WTC11 (cell line): ENCODE results near the gene DNAJC5G. TPM values are rescaled to one million over a fixed set of nuclear protein-coding genes. Genes with fewer than 3 reads are reported as not detected.

Experiments
- ATAC-seq: fragments of 200-7000 bp; cut with Tn5 transposase; 2 replicates; pipeline ENCODE4 v1.10.0; 2021; ENCODE audit warnings: mild to moderate bottlenecking, moderate library complexity
- CTCF ChIA-PET: fragments of 300-600 bp; sonication (Branson Sonifier 250); formaldehyde crosslinking; loops from one replicate; lab custom pipeline; 2021; ENCODE audit warnings: antibody characterized with exemption; lab: Charles Lee
- POLR2A ChIA-PET: fragments of 350-600 bp; sonication (Branson Sonifier 250); formaldehyde crosslinking; loops from one replicate; lab custom pipeline; 2021; ENCODE audit warnings: antibody characterized with exemption; lab: Charles Lee
- DNase-seq: peaks from one replicate; pipeline ENCODE4 v3.0.0; 2021; ENCODE audit warnings: low spot score
- H3K27ac Mint-ChIP-seq: 2 replicates; pipeline ENCODE4 v1.8.0; 2021; ENCODE audit warnings: mixed read lengths
- H3K27me3 Mint-ChIP-seq: 2 replicates; pipeline ENCODE4 v1.8.0; 2021; ENCODE audit warnings: low read depth, mild to moderate bottlenecking, moderate library complexity, mixed read lengths
- H3K36me3 Mint-ChIP-seq: 2 replicates; pipeline ENCODE4 v1.8.0; 2021; ENCODE audit warnings: mixed read lengths
- H3K4me1 Mint-ChIP-seq: 2 replicates; pipeline ENCODE4 v1.8.0; 2022; ENCODE audit warnings: mixed read lengths
- H3K4me3 Mint-ChIP-seq: 2 replicates; pipeline ENCODE4 v1.8.0; 2021; ENCODE audit warnings: mild to moderate bottlenecking, moderate library complexity, mixed read lengths
- H3K9me3 Mint-ChIP-seq: 2 replicates; pipeline ENCODE4 v1.8.0; 2021; ENCODE audit warnings: mixed read lengths
- AR ChIP-seq: fragments of 250-450 bp; sonication (Bioruptor Pico); IDR thresholded peaks from 2 replicates; pipeline ENCODE4 v1.9.0; 2021; ENCODE audit warnings: mild to moderate bottlenecking
- ARID4B ChIP-seq: sonication (generic); formaldehyde crosslinking; IDR thresholded peaks from 2 replicates; pipeline ENCODE4 v1.8.0; 2023; ENCODE audit warnings: missing genetic modification reagents, mild to moderate bottlenecking, borderline replicate concordance
- ATF2 ChIP-seq: sonication (generic); formaldehyde crosslinking; IDR thresholded peaks from 2 replicates; pipeline ENCODE4 v1.8.1; 2022; ENCODE audit warnings: low read depth, missing genetic modification reagents, borderline replicate concordance
- ATF6 ChIP-seq: sonication (generic); formaldehyde crosslinking; IDR thresholded peaks from 2 replicates; pipeline ENCODE4 v1.8.1; 2023; ENCODE audit warnings: mild to moderate bottlenecking, missing genetic modification reagents
- CBFB ChIP-seq: sonication (generic); formaldehyde crosslinking; IDR thresholded peaks from 2 replicates; pipeline ENCODE4 v1.8.1; 2022; ENCODE audit warnings: mild to moderate bottlenecking, low read depth, missing genetic modification reagents
- E2F4 ChIP-seq: sonication (generic); formaldehyde crosslinking; IDR thresholded peaks from 2 replicates; pipeline ENCODE4 v1.8.1; 2022; ENCODE audit warnings: low read depth, mild to moderate bottlenecking, moderate library complexity, missing genetic modification reagents, borderline replicate concordance
- FOXP4 ChIP-seq: sonication (generic); formaldehyde crosslinking; IDR thresholded peaks from 2 replicates; pipeline ENCODE4 v1.8.0; 2022; ENCODE audit warnings: mild to moderate bottlenecking, missing genetic modification reagents
- GTF2I ChIP-seq: fragments of 250-450 bp; sonication (Bioruptor Pico); conservative IDR thresholded peaks from 2 replicates; pipeline ENCODE4 v1.4.0; 2021; ENCODE audit warnings: mild to moderate bottlenecking
- HMGXB4 ChIP-seq: sonication (generic); formaldehyde crosslinking; IDR thresholded peaks from 2 replicates; pipeline ENCODE4 v1.8.1; 2023; ENCODE audit warnings: mild to moderate bottlenecking, moderate library complexity, missing genetic modification reagents
- JAZF1 ChIP-seq: fragments of 250-450 bp; sonication (Bioruptor Pico); IDR thresholded peaks from 2 replicates; pipeline ENCODE4 v1.9.0; 2021; ENCODE audit warnings: moderate library complexity, mild to moderate bottlenecking, inconsistent platforms
- KAT7 ChIP-seq: sonication (generic); formaldehyde crosslinking; IDR thresholded peaks from 2 replicates; pipeline ENCODE4 v1.8.1; 2023; ENCODE audit warnings: missing genetic modification reagents, mild to moderate bottlenecking, borderline replicate concordance
- MXD4 ChIP-seq: fragments of 250-450 bp; sonication (Bioruptor Pico); IDR thresholded peaks from 2 replicates; pipeline ENCODE4 v1.8.0; 2021; ENCODE audit warnings: mild to moderate bottlenecking, moderate library complexity, borderline replicate concordance
- PREB ChIP-seq: sonication (generic); formaldehyde crosslinking; IDR thresholded peaks from 2 replicates; pipeline ENCODE4 v1.8.1; 2022; ENCODE audit warnings: mild to moderate bottlenecking, missing genetic modification reagents, moderate library complexity, borderline replicate concordance
- SMAD4 ChIP-seq: sonication (generic); formaldehyde crosslinking; IDR thresholded peaks from 2 replicates; pipeline ENCODE4 v1.8.0; 2022; ENCODE audit warnings: mild to moderate bottlenecking, missing genetic modification reagents
- SOX15 ChIP-seq: fragments of 250-450 bp; sonication (Bioruptor Pico); IDR thresholded peaks from 2 replicates; pipeline ENCODE4 v1.9.0; 2021; ENCODE audit warnings: mild to moderate bottlenecking
- ZBTB21 ChIP-seq: sonication (generic); formaldehyde crosslinking; IDR thresholded peaks from 2 replicates; pipeline ENCODE4 v1.8.1; 2023; ENCODE audit warnings: mild to moderate bottlenecking, missing genetic modification reagents, borderline replicate concordance
- ZNF263 ChIP-seq: sonication (generic); formaldehyde crosslinking; IDR thresholded peaks from 2 replicates; pipeline ENCODE4 v1.8.1; 2022; ENCODE audit warnings: low read depth, mild to moderate bottlenecking, moderate library complexity, missing genetic modification reagents
- ZNF416 ChIP-seq: fragments of 250-450 bp; sonication (Bioruptor Pico); IDR thresholded peaks from 2 replicates; pipeline ENCODE4 v1.9.0; 2021; ENCODE audit warnings: mild to moderate bottlenecking, inconsistent platforms
- total RNA-seq: library from RNA; stranded (reverse); gene quantifications from 3 replicates; pipeline ENCODE4 v1.2.3, GENCODE V29; 2021

Gene DNAJC5G
- total RNA-seq, 1 experiment from 2014 or later: 0.44 TPM

- Mint-ChIP-seq H3K36me3 (peaks cover 96% of the 10 kb centered on the region), H3K4me3 (no peak overlapping the region), H3K27ac (no peak overlapping the region), H3K27me3 (no peaks in the 10 kb centered on the region), H3K4me1 (no peaks in the 10 kb centered on the region), H3K9me3 (no peaks in the 10 kb centered on the region)
- TF ChIP-seq SOX15 (CRISPR knock-in tag) (no peak), KAT7 (CRISPR knock-in tag) (no peak), ATF6 (CRISPR knock-in tag) (no peak), MXD4 (no peak), ZNF263 (CRISPR knock-in tag) (no peak), AR (CRISPR knock-in tag) (no peak), ZNF416 (CRISPR knock-in tag) (no peak), CBFB (CRISPR knock-in tag) (no peak), ATF2 (no peak), HMGXB4 (CRISPR knock-in tag) (no peak), E2F4 (CRISPR knock-in tag) (no peak), PREB (no peak)
- POLR2A ChIA-PET: interaction anchor here (0.6 to 0.9 kb wide), 2 partner anchors 10 to 165 kb away, joined by 3 read pairs; no protein-coding TSS in a partner anchor
- CTCF ChIA-PET: interaction anchor here (0.9 to 1.5 kb wide), 3 partner anchors 43 to 67 kb away, joined by 3 to 5 read pairs (median 3); no protein-coding TSS in a partner anchor
- no peak for DNase-seq
- no peak for ATAC-seq
Observed at GRCh38 chr2:27236136-27236535, 39.1 kb upstream of the DNAJC5G start.

GRCh38 chr2:27236626-27237025 lies 38.6 kb upstream of the DNAJC5G start:
- CTCF ChIA-PET: interaction anchor here (0.9 to 1.5 kb wide), 2 partner anchors 43 to 55 kb away, joined by 3 to 5 read pairs; no protein-coding TSS in a partner anchor
- Mint-ChIP-seq H3K9me3 (no peaks in the 10 kb centered on the region), H3K4me1 (no peaks in the 10 kb centered on the region), H3K4me3 (no peak overlapping the region), H3K27ac (no peak overlapping the region), H3K27me3 (no peaks in the 10 kb centered on the region), H3K36me3 (peaks cover 96% of the 10 kb centered on the region)
- ATAC-seq (no peak), DNase-seq (no peak)
- POLR2A ChIA-PET: interaction anchor here (0.6 to 0.9 kb wide), 2 partner anchors 9 to 166 kb away, joined by 3 read pairs; no protein-coding TSS in a partner anchor
- TF ChIP-seq GTF2I (CRISPR knock-in tag) (no peak), ZBTB21 (no peak), JAZF1 (CRISPR knock-in tag) (no peak), ARID4B (CRISPR knock-in tag) (no peak), FOXP4 (CRISPR knock-in tag) (no peak), SMAD4 (CRISPR knock-in tag) (no peak)
